ENCODE measurements around the gene LAMA2.
A peak's percentile ranks its signal among the peaks of the same experiment; 100 is the strongest.

The LAMA2 gene

GRCh38 chr6:129390900-129391299 is 508.0 kb downstream of the LAMA2 start:
- DNase-seq = no peak

GRCh38 chr6:129393654-129394053 is 510.7 kb downstream of the LAMA2 start:
- no peak for DNase-seq

- DNase-seq = no peak
These were observed 515.8 kb downstream of the LAMA2 start for GRCh38 chr6:129398764-129399163.

GRCh38 chr6:129402244-129402643 is 519.3 kb downstream of the LAMA2 start:
- DNase-seq = no peak

- DNase-seq = no peak
These were observed 528.2 kb downstream of the LAMA2 start for GRCh38 chr6:129411092-129411491.

GRCh38 chr6:129416337-129416990 is 533.5 kb downstream of the LAMA2 start:
- no peak for DNase-seq

GRCh38 chr6:129417416-129418086 is 534.6 kb downstream of the LAMA2 start:
- DNase-seq = no peak

- DNase-seq = no peak
These were observed 536.4 kb downstream of the LAMA2 start for GRCh38 chr6:129419324-129419723.

GRCh38 chr6:129426343-129426742 is 543.4 kb downstream of the LAMA2 start:
- DNase-seq = no peak

GRCh38 chr6:129429956-129430355 is 547.0 kb downstream of the LAMA2 start:
- DNase-seq = peak; percentile 32

GRCh38 chr6:129432738-129433137 is 549.8 kb downstream of the LAMA2 start:
- peak; percentile 3 for DNase-seq

- DNase-seq = no peak
These were observed 551.2 kb downstream of the LAMA2 start for GRCh38 chr6:129434091-129434490.

GRCh38 chr6:129440691-129441090 is 557.8 kb downstream of the LAMA2 start:
- peak; percentile 28 for DNase-seq

- DNase-seq = no peak
These were observed 561.7 kb downstream of the LAMA2 start for GRCh38 chr6:129444683-129445082.

GRCh38 chr6:129446272-129447197 is 563.6 kb downstream of the LAMA2 start:
- DNase-seq = no peak

GRCh38 chr6:129447198-129447565 is 564.2 kb downstream of the LAMA2 start:
- DNase-seq = no peak

GRCh38 chr6:129448965-129449364 is 566.0 kb downstream of the LAMA2 start:
- no peak for DNase-seq

GRCh38 chr6:129451187-129451586 is 568.2 kb downstream of the LAMA2 start:
- DNase-seq = no peak

GRCh38 chr6:129453073-129453472 is 570.1 kb downstream of the LAMA2 start:
- no peak for DNase-seq

- no peak for DNase-seq
These were observed 571.5 kb downstream of the LAMA2 start for GRCh38 chr6:129454488-129454887.

GRCh38 chr6:129455126-129455769 is 572.3 kb downstream of the LAMA2 start:
- no peak for DNase-seq

- no peak for DNase-seq
These were observed 577.3 kb downstream of the LAMA2 start for GRCh38 chr6:129460221-129460620.

- no peak for DNase-seq
These were observed 586.2 kb downstream of the LAMA2 start for GRCh38 chr6:129469070-129469662.

Data from fibroblast of skin of right biceps (primary cell).